ENCODE results near the gene TSC22D4. TPM values are rescaled to one million over a fixed set of nuclear protein-coding genes. Genes with fewer than 3 reads are reported as not detected.

The TSC22D4 gene
- total and polyA plus RNA-seq, 9 of the 15 experiments (the other 6 are each of a cell fraction or from before 2014, with no cell fraction given): 0.37 to 107 (median 28.7) TPM

GRCh38 chr7:100427762-100428198 is 51.2 kb downstream of the TSC22D4 start (continued):
- TF ChIP-seq, protein P1, sequence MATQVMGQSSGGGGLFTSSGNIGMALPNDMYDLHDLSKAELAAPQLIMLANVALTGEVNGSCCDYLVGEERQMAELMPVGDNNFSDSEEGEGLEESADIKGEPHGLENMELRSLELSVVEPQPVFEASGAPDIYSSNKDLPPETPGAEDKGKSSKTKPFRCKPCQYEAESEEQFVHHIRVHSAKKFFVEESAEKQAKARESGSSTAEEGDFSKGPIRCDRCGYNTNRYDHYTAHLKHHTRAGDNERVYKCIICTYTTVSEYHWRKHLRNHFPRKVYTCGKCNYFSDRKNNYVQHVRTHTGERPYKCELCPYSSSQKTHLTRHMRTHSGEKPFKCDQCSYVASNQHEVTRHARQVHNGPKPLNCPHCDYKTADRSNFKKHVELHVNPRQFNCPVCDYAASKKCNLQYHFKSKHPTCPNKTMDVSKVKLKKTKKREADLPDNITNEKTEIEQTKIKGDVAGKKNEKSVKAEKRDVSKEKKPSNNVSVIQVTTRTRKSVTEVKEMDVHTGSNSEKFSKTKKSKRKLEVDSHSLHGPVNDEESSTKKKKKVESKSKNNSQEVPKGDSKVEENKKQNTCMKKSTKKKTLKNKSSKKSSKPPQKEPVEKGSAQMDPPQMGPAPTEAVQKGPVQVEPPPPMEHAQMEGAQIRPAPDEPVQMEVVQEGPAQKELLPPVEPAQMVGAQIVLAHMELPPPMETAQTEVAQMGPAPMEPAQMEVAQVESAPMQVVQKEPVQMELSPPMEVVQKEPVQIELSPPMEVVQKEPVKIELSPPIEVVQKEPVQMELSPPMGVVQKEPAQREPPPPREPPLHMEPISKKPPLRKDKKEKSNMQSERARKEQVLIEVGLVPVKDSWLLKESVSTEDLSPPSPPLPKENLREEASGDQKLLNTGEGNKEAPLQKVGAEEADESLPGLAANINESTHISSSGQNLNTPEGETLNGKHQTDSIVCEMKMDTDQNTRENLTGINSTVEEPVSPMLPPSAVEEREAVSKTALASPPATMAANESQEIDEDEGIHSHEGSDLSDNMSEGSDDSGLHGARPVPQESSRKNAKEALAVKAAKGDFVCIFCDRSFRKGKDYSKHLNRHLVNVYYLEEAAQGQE (IDR thresholded peaks at IDR 0.05; ENCODE audit: borderline replicate concordance): no peak
- TF ChIP-seq, protein P1 (CRISPR knock-in tag; IDR thresholded peaks at IDR 0.05; ENCODE audit: low read depth): no peak
- TF ChIP-seq MXD1 (CRISPR knock-in tag; IDR thresholded peaks at IDR 0.05; ENCODE audit: borderline replicate concordance, poor library complexity, severe bottlenecking): no peak
- no peak for TF ChIP-seq CSDE1 (IDR thresholded peaks at IDR 0.05)
- no peak for TF ChIP-seq GMEB1 (CRISPR knock-in tag; IDR thresholded peaks at IDR 0.05)
- no peak for TF ChIP-seq RBM17 (IDR thresholded peaks at IDR 0.05; ENCODE audit: borderline replicate concordance, low read depth, low read length)
- no peak for TF ChIP-seq GABPB1 (CRISPR knock-in tag; IDR thresholded peaks at IDR 0.05)
- TF ChIP-seq ATF2 (CRISPR knock-in tag; IDR thresholded peaks at IDR 0.05): peak; percentile 17; the same call in 1 of the 2 replicates
- 0 out of 2 replicates have a peak, but pooled peaks have one; percentile 6 for TF ChIP-seq ZNF384 (IDR thresholded peaks at IDR 0.05; ENCODE audit: low read depth, low read length)
- TF ChIP-seq ETV6 (IDR thresholded peaks at IDR 0.05; ENCODE audit: borderline replicate concordance in 1 of 2, low read depth in 2 of 2, low read length in 1 of 2): no peak
- TF ChIP-seq ETV6 (CRISPR knock-in tag; IDR thresholded peaks at IDR 0.05; ENCODE audit: borderline replicate concordance): 0 out of 2 replicates have a peak, but pooled peaks have one; percentile 90
- no peak for TF ChIP-seq ZNF785 (CRISPR knock-in tag; IDR thresholded peaks at IDR 0.05)
- no peak for TF ChIP-seq LCOR (CRISPR knock-in tag; IDR thresholded peaks at IDR 0.05)
- no peak for TF ChIP-seq ETS2 (tag; IDR thresholded peaks at IDR 0.05; ENCODE audit: borderline replicate concordance, poor library complexity, severe bottlenecking)
- peak; percentile 72 for TF ChIP-seq ZBTB9 (CRISPR knock-in tag; IDR thresholded peaks at IDR 0.05)

All from K562 (cell line).